SK-N-SH treated with all-trans-retinoic acid at 6 μM for 48 hours (cell line): ENCODE measurements around the gene TSHZ3.

Experiments
- ATAC-seq: fragments of 200-7000 bp; cut with Tn5 transposase; 3 replicates; pipeline ENCODE4 v1.9.1; 2020; ENCODE audit warnings: mild to moderate bottlenecking, moderate library complexity
- ARNTL ChIP-seq: fragments of 450-650 bp; formaldehyde crosslinking; IDR thresholded peaks from 2 replicates; pipeline ENCODE4 v1.5.0; 2020; ENCODE audit warnings: low read depth, mild to moderate bottlenecking, moderate library complexity, borderline replicate concordance
- CREB5 ChIP-seq: fragments of 250-450 bp; sonication (Bioruptor Pico); IDR thresholded peaks from 2 replicates; pipeline ENCODE4 v1.5.1; 2020; ENCODE audit warnings: low read depth, mild to moderate bottlenecking, moderate library complexity
- CSDC2 ChIP-seq: fragments of 250-450 bp; sonication (Bioruptor Pico); IDR thresholded peaks from 2 replicates; pipeline ENCODE4 v1.5.0; 2020; ENCODE audit warnings: mild to moderate bottlenecking, moderate library complexity
- ESRRG ChIP-seq: fragments of 250-450 bp; sonication (Bioruptor Pico); IDR thresholded peaks from 2 replicates; pipeline ENCODE4 v1.6.1; 2021; ENCODE audit warnings: mild to moderate bottlenecking
- GLIS3 ChIP-seq: fragments of 250-450 bp; sonication (Bioruptor Pico); IDR thresholded peaks from 2 replicates; pipeline ENCODE4 v1.5.0; 2020; ENCODE audit warnings: mild to moderate bottlenecking, moderate library complexity
- OSR1 ChIP-seq: fragments of 250-450 bp; sonication (Bioruptor Pico); IDR thresholded peaks from 2 replicates; pipeline ENCODE4 v1.8.0; 2022; ENCODE audit warnings: moderate library complexity, mild to moderate bottlenecking, inconsistent platforms
- PPARA ChIP-seq: fragments of 250-450 bp; sonication (Bioruptor Pico); IDR thresholded peaks from 2 replicates; pipeline ENCODE4 v1.5.0; 2020; ENCODE audit warnings: mild to moderate bottlenecking, borderline replicate concordance
- SNAI2 ChIP-seq: fragments of 250-450 bp; sonication (Bioruptor Pico); IDR thresholded peaks from 2 replicates; pipeline ENCODE4 v1.5.0; 2020; ENCODE audit warnings: mild to moderate bottlenecking, moderate library complexity
- TCF4 ChIP-seq: fragments of 250-450 bp; sonication (Bioruptor Pico); IDR thresholded peaks from 2 replicates; pipeline ENCODE4 v1.8.0; 2021; ENCODE audit warnings: mild to moderate bottlenecking, moderate library complexity, borderline replicate concordance
- TOX ChIP-seq: fragments of 250-450 bp; sonication (Bioruptor Pico); IDR thresholded peaks from 2 replicates; pipeline ENCODE4 v1.8.0; 2021; ENCODE audit warnings: mild to moderate bottlenecking, moderate library complexity, borderline replicate concordance
- TSHZ2 ChIP-seq: fragments of 250-450 bp; sonication (Bioruptor Pico); IDR thresholded peaks from 2 replicates; pipeline ENCODE4 v1.5.0; 2020; ENCODE audit warnings: mild to moderate bottlenecking, moderate library complexity
- ZC3H10 ChIP-seq: fragments of 250-450 bp; sonication (Bioruptor Pico); IDR thresholded peaks from 2 replicates; pipeline ENCODE4 v1.5.1; 2021; ENCODE audit warnings: mild to moderate bottlenecking, moderate library complexity
- ZFP30 ChIP-seq: fragments of 450-650 bp; formaldehyde crosslinking; IDR thresholded peaks from 2 replicates; pipeline ENCODE4 v1.5.0; 2022; ENCODE audit warnings: mild to moderate bottlenecking, moderate library complexity
- ZNF565 ChIP-seq: fragments of 450-650 bp; formaldehyde crosslinking; conservative IDR thresholded peaks from 2 replicates; pipeline ENCODE4 v1.5.0; 2020; ENCODE audit warnings: low read depth, mild to moderate bottlenecking, moderate library complexity
- ZNF70 ChIP-seq: fragments of 450-650 bp; formaldehyde crosslinking; IDR thresholded peaks from 2 replicates; pipeline ENCODE4 v1.5.0; 2020; ENCODE audit warnings: mild to moderate bottlenecking, moderate library complexity
- TF ChIP-seq, protein P1 (sequence below): fragments of 250-450 bp; sonication (Bioruptor Pico); IDR thresholded peaks from 2 replicates; pipeline ENCODE4 v1.8.0; 2021; ENCODE audit warnings: low read depth, mild to moderate bottlenecking, moderate library complexity, borderline replicate concordance
- TF ChIP-seq, protein P2 (sequence below): fragments of 250-450 bp; sonication (Bioruptor Pico); IDR thresholded peaks from 2 replicates; pipeline ENCODE4 v1.5.1; 2021; ENCODE audit warnings: mild to moderate bottlenecking, moderate library complexity

Gene TSHZ3

GRCh38 chr19:31319465-31319864, 29.8 kb downstream of the TSHZ3 start (continued):
- TF ChIP-seq TSHZ2 = no peak
- TF ChIP-seq, all 23 proteins: peak for 0

- TF ChIP-seq TCF4 (no peak), PPARA (CRISPR knock-in tag) (no peak), ZNF565 (CRISPR knock-in tag) (no peak), SNAI2 (CRISPR knock-in tag) (no peak), CREB5 (CRISPR knock-in tag) (no peak), ARNTL (CRISPR knock-in tag) (no peak), ZC3H10 (no peak)
- TF ChIP-seq, protein P1, sequence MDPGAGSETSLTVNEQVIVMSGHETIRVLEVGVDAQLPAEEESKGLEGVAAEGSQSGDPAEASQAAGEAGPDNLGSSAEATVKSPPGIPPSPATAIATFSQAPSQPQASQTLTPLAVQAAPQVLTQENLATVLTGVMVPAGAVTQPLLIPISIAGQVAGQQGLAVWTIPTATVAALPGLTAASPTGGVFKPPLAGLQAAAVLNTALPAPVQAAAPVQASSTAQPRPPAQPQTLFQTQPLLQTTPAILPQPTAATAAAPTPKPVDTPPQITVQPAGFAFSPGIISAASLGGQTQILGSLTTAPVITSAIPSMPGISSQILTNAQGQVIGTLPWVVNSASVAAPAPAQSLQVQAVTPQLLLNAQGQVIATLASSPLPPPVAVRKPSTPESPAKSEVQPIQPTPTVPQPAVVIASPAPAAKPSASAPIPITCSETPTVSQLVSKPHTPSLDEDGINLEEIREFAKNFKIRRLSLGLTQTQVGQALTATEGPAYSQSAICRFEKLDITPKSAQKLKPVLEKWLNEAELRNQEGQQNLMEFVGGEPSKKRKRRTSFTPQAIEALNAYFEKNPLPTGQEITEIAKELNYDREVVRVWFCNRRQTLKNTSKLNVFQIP = no peak
- no peak for ATAC-seq
Observed at GRCh38 chr19:31318790-31319425, 30.3 kb downstream of the TSHZ3 start.

GRCh38 chr19:31317570-31317969, 31.7 kb downstream of the TSHZ3 start:
- ATAC-seq = no peak
- TF ChIP-seq ZFP30 (CRISPR knock-in tag) (no peak), CSDC2 (CRISPR knock-in tag) (no peak), GLIS3 (CRISPR knock-in tag) (no peak), ESRRG (no peak), TSHZ2 (no peak), CREB5 (CRISPR knock-in tag) (no peak), TOX (CRISPR knock-in tag) (no peak), SNAI2 (CRISPR knock-in tag) (no peak), OSR1 (CRISPR knock-in tag) (no peak), PPARA (CRISPR knock-in tag) (no peak), ZNF565 (CRISPR knock-in tag) (no peak), ZNF70 (CRISPR knock-in tag) (no peak)
- TF ChIP-seq, protein P2, sequence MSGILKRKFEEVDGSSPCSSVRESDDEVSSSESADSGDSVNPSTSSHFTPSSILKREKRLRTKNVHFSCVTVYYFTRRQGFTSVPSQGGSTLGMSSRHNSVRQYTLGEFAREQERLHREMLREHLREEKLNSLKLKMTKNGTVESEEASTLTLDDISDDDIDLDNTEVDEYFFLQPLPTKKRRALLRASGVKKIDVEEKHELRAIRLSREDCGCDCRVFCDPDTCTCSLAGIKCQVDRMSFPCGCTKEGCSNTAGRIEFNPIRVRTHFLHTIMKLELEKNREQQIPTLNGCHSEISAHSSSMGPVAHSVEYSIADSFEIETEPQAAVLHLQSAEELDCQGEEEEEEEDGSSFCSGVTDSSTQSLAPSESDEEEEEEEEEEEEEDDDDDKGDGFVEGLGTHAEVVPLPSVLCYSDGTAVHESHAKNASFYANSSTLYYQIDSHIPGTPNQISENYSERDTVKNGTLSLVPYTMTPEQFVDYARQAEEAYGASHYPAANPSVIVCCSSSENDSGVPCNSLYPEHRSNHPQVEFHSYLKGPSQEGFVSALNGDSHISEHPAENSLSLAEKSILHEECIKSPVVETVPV (CRISPR knock-in tag) = no peak
- TF ChIP-seq, protein P1 = no peak
